Activated naive CD8-positive, alpha-beta T cell (primary cell): Measurements from ENCODE around the gene RXYLT1.
"Not testable (repeated sequence)": the region's sequence is repeated elsewhere in the genome, so short reads cannot be mapped to it uniquely, and the experiment has no call there.

Experiments used
- H3K27ac Mint-ChIP-seq: one replicate; pipeline ENCODE4 v1.8.0; 2021; ENCODE audit warnings: mixed read lengths
- H3K27me3 Mint-ChIP-seq: one replicate; pipeline ENCODE4 v1.8.0; 2021; ENCODE audit warnings: mixed read lengths
- H3K36me3 Mint-ChIP-seq: one replicate; pipeline ENCODE4 v1.8.0; 2021; ENCODE audit warnings: mixed read lengths
- H3K4me1 Mint-ChIP-seq: one replicate; pipeline ENCODE4 v1.8.0; 2021; ENCODE audit warnings: low read depth, mixed read lengths
- H3K4me3 Mint-ChIP-seq: one replicate; pipeline ENCODE4 v1.8.0; 2021; ENCODE audit warnings: mild to moderate bottlenecking, mixed read lengths
- H3K9me3 Mint-ChIP-seq: one replicate; pipeline ENCODE4 v1.8.0; 2021; ENCODE audit warnings: low read depth, mixed read lengths

RXYLT1 gene

GRCh38 chr12:63816031-63816430 lies 36.3 kb downstream of the RXYLT1 start:
- Mint-ChIP-seq H3K4me3 (no peak overlapping the region), H3K36me3 (peaks cover 11% of the 10 kb centered on the region), H3K27ac (no peak overlapping the region), H3K4me1 (peaks cover 15% of the 10 kb centered on the region), H3K27me3 (peaks cover 10% of the 10 kb centered on the region), H3K9me3 (peaks cover 20% of the 10 kb centered on the region)

- Mint-ChIP-seq H3K27me3 (peaks cover 23% of the 10 kb centered on the region), H3K4me3 (no peak overlapping the region), H3K9me3 (peaks cover 22% of the 10 kb centered on the region)
Measured at GRCh38 chr12:63820427-63820826, 40.7 kb downstream of the RXYLT1 start.

GRCh38 chr12:63821781-63822251 lies 42.1 kb downstream of the RXYLT1 start:
- Mint-ChIP-seq H3K9me3 (peaks cover 22% of the 10 kb centered on the region), H3K27ac (no peak overlapping the region), H3K27me3 (peaks cover 23% of the 10 kb centered on the region), H3K4me3 (peak overlapping the region; percentile 75), H3K4me1 (peaks cover 6% of the 10 kb centered on the region), H3K36me3 (peaks cover 15% of the 10 kb centered on the region)

More at GRCh38 chr12:63820427-63820826, 40.7 kb downstream of the RXYLT1 start:
- Mint-ChIP-seq H3K36me3 (peaks cover 15% of the 10 kb centered on the region), H3K4me1 (peaks cover 10% of the 10 kb centered on the region), H3K27ac (no peak overlapping the region)

GRCh38 chr12:63822352-63822751 lies 42.6 kb downstream of the RXYLT1 start:
- H3K27me3 Mint-ChIP-seq = peaks cover 22% of the 10 kb centered on the region
- peak overlapping the region; percentile 75 for H3K4me3 Mint-ChIP-seq

GRCh38 chr12:63823040-63823439 lies 43.3 kb downstream of the RXYLT1 start:
- Mint-ChIP-seq H3K27me3 (peaks cover 22% of the 10 kb centered on the region), H3K4me3 (no peak overlapping the region)

More at GRCh38 chr12:63822352-63822751, 42.6 kb downstream of the RXYLT1 start:
- peaks cover 22% of the 10 kb centered on the region for H3K9me3 Mint-ChIP-seq
- H3K36me3 Mint-ChIP-seq = peaks cover 12% of the 10 kb centered on the region
- H3K4me1 Mint-ChIP-seq = peaks cover 6% of the 10 kb centered on the region
- no peak overlapping the region for H3K27ac Mint-ChIP-seq

GRCh38 chr12:63826006-63826585 lies 46.4 kb downstream of the RXYLT1 start:
- H3K27ac Mint-ChIP-seq = no peak overlapping the region
- H3K36me3 Mint-ChIP-seq = peaks cover 4% of the 10 kb centered on the region
- H3K27me3 Mint-ChIP-seq = peaks cover 15% of the 10 kb centered on the region
- peaks cover 2% of the 10 kb centered on the region for H3K9me3 Mint-ChIP-seq
- H3K4me1 Mint-ChIP-seq = peaks cover 6% of the 10 kb centered on the region
- no peak overlapping the region for H3K4me3 Mint-ChIP-seq

More at GRCh38 chr12:63823040-63823439, 43.3 kb downstream of the RXYLT1 start:
- H3K9me3 Mint-ChIP-seq = peaks cover 22% of the 10 kb centered on the region
- no peak overlapping the region for H3K27ac Mint-ChIP-seq
- peaks cover 6% of the 10 kb centered on the region for H3K4me1 Mint-ChIP-seq
- peaks cover 12% of the 10 kb centered on the region for H3K36me3 Mint-ChIP-seq

- Mint-ChIP-seq H3K4me3 (no peak overlapping the region), H3K27me3 (peaks cover 5% of the 10 kb centered on the region), H3K36me3 (no peaks in the 10 kb centered on the region), H3K27ac (no peak overlapping the region), H3K9me3 (no peaks in the 10 kb centered on the region), H3K4me1 (no peaks in the 10 kb centered on the region)
Measured at GRCh38 chr12:63828867-63829266, 49.2 kb downstream of the RXYLT1 start.

GRCh38 chr12:63836046-63836445 lies 56.3 kb downstream of the RXYLT1 start:
- H3K4me3 Mint-ChIP-seq = no peak overlapping the region
- no peaks in the 10 kb centered on the region for H3K4me1 Mint-ChIP-seq
- H3K9me3 Mint-ChIP-seq = no peaks in the 10 kb centered on the region
- no peaks in the 10 kb centered on the region for H3K36me3 Mint-ChIP-seq
- no peak overlapping the region for H3K27ac Mint-ChIP-seq
- H3K27me3 Mint-ChIP-seq = peaks cover 6% of the 10 kb centered on the region

- Mint-ChIP-seq H3K36me3 (no peaks in the 10 kb centered on the region), H3K27ac (no peak overlapping the region), H3K4me1 (no peaks in the 10 kb centered on the region), H3K27me3 (peaks cover 6% of the 10 kb centered on the region), H3K9me3 (no peaks in the 10 kb centered on the region), H3K4me3 (no peak overlapping the region)
Measured at GRCh38 chr12:63836936-63837335, 57.2 kb downstream of the RXYLT1 start.

- Mint-ChIP-seq H3K9me3 (no peaks in the 10 kb centered on the region), H3K27ac (no peak overlapping the region), H3K27me3 (peaks cover 8% of the 10 kb centered on the region), H3K36me3 (no peaks in the 10 kb centered on the region), H3K4me3 (no peak overlapping the region), H3K4me1 (peaks cover 3% of the 10 kb centered on the region)
Measured at GRCh38 chr12:63838411-63838810, 58.7 kb downstream of the RXYLT1 start.

GRCh38 chr12:63841011-63841410 lies 61.3 kb downstream of the RXYLT1 start:
- peaks cover 8% of the 10 kb centered on the region for H3K4me1 Mint-ChIP-seq
- H3K36me3 Mint-ChIP-seq = no peaks in the 10 kb centered on the region
- H3K27ac Mint-ChIP-seq = no peak overlapping the region

GRCh38 chr12:63841571-63841970 lies 61.9 kb downstream of the RXYLT1 start:
- no peaks in the 10 kb centered on the region for H3K36me3 Mint-ChIP-seq
- H3K9me3 Mint-ChIP-seq = no peaks in the 10 kb centered on the region
- no peak overlapping the region for H3K27ac Mint-ChIP-seq
- H3K4me3 Mint-ChIP-seq = peak overlapping the region; percentile 9
- peaks cover 8% of the 10 kb centered on the region for H3K4me1 Mint-ChIP-seq
- peaks cover 21% of the 10 kb centered on the region for H3K27me3 Mint-ChIP-seq

More at GRCh38 chr12:63841011-63841410, 61.3 kb downstream of the RXYLT1 start:
- Mint-ChIP-seq H3K9me3 (no peaks in the 10 kb centered on the region), H3K27me3 (peaks cover 18% of the 10 kb centered on the region), H3K4me3 (no peak overlapping the region)

GRCh38 chr12:63842750-63843149 lies 63.0 kb downstream of the RXYLT1 start:
- H3K9me3 Mint-ChIP-seq, H3K4me1 Mint-ChIP-seq, H3K27ac Mint-ChIP-seq, H3K36me3 Mint-ChIP-seq: not testable (repeated sequence)
- Mint-ChIP-seq H3K27me3 (peaks cover 23% of the 10 kb centered on the region), H3K4me3 (peak overlapping the region; percentile 82)

- H3K4me1 Mint-ChIP-seq = peaks cover 8% of the 10 kb centered on the region
Measured at GRCh38 chr12:63843254-63843720, 63.6 kb downstream of the RXYLT1 start.

GRCh38 chr12:63843721-63844390 lies 64.1 kb downstream of the RXYLT1 start:
- Mint-ChIP-seq H3K9me3 (no peaks in the 10 kb centered on the region), H3K36me3 (no peaks in the 10 kb centered on the region), H3K4me1 (peaks cover 8% of the 10 kb centered on the region), H3K4me3 (peak overlapping the region; percentile 72), H3K27me3 (peaks cover 23% of the 10 kb centered on the region), H3K27ac (no peak overlapping the region)

More at GRCh38 chr12:63843254-63843720, 63.6 kb downstream of the RXYLT1 start:
- no peak overlapping the region for H3K27ac Mint-ChIP-seq
- no peaks in the 10 kb centered on the region for H3K36me3 Mint-ChIP-seq
- peaks cover 22% of the 10 kb centered on the region for H3K27me3 Mint-ChIP-seq
- no peaks in the 10 kb centered on the region for H3K9me3 Mint-ChIP-seq
- peak overlapping the region; percentile 82 for H3K4me3 Mint-ChIP-seq
